K562 (cell line): Measurements from ENCODE around the gene ADAM19. TPM values are rescaled to one million over a fixed set of nuclear protein-coding genes. Genes with fewer than 3 reads are reported as not detected.

Experiments
- ATAC-seq: fragments of 200-7000 bp; cut with Tn5 transposase; 3 replicates; pipeline ENCODE4 v1.9.1; 2020; ENCODE audit warnings: moderate library complexity
- BruUV-seq: library from RNA; stranded (reverse); fragments of 400-500 nt; replicated peaks from 2 replicates; lab custom pipeline; 2021; lab: Mats Ljungman, UMichigan
- CTCF ChIA-PET: fragments of 300-600 bp; formaldehyde crosslinking; extraction: SDS; loops from one replicate; lab custom pipeline; 2021; ENCODE audit warnings: low intra/inter-chr PET ratio; lab: Yijun Ruan, JAX
- POLR2A ChIA-PET: fragments of 300-600, 350-650 bp; sonication (Branson Sonifier 250); formaldehyde crosslinking; extraction: SDS; loops from one replicate; lab custom pipeline; 2021; ENCODE audit warnings: antibody characterized with exemption, inconsistent platforms; lab: Yijun Ruan, JAX
- DNase-seq, 4 experiments: peaks; one replicate each; pipeline versions ENCODE4 v3.0.0 to v3.0.0-alpha.2; 2011 to 2018; ENCODE audit warnings: low spot score in 3 of 4, mixed read lengths in 3 of 4; ENCODE audit errors: extremely low read depth in 1 of 4
- FAIRE-seq: peaks from 2 replicates; lab custom pipeline; 2011; peaks lifted over from hg19 to GRCh38; lab: Jason Lieb, UNC
- H2AFZ ChIP-seq: 2 replicates; pipeline ENCODE4 v1.6.0; 2011; ENCODE audit warnings: low read depth, low read length, control low read depth, inconsistent platforms
- H3K27ac ChIP-seq: fragments of 200-600 bp; 3 replicates; pipeline ENCODE4 v1.8.0; 2011; ENCODE audit warnings: low read depth, mild to moderate bottlenecking, control low read depth, inconsistent platforms, low read length, moderate library complexity, mixed read lengths; ENCODE audit errors: extremely low read depth
- H3K27me3 ChIP-seq, 2 experiments: fragments of 300-600 bp in 1 of 2; 2 replicates in 1 of 2; 3 replicates in 1 of 2; pipeline versions ENCODE4 v1.6.0 to v1.8.0; 2011; ENCODE audit warnings: inconsistent platforms in 2 of 2, low read length in 2 of 2, mild to moderate bottlenecking in 1 of 2, mixed read lengths in 1 of 2, moderate library complexity in 1 of 2; ENCODE audit not compliant: control insufficient read depth in 2 of 2, insufficient read depth in 2 of 2
- H3K36me3 ChIP-seq: fragments of 300-600 bp; 3 replicates; pipeline ENCODE4 v1.8.0; 2011; ENCODE audit warnings: mild to moderate bottlenecking, low read length, inconsistent platforms; ENCODE audit not compliant: control insufficient read depth, insufficient read depth
- H3K4me1 ChIP-seq, 2 experiments: fragments of 200-600 bp in 1 of 2; replicated peaks in 1 of 2; 2 replicates in 1 of 2; 3 replicates in 1 of 2; pipeline versions ENCODE4 v1.5.1 to v1.8.0; 2011; ENCODE audit warnings: inconsistent platforms in 2 of 2, low read length in 2 of 2, mild to moderate bottlenecking in 1 of 2, mixed read lengths in 1 of 2, moderate library complexity in 1 of 2; ENCODE audit not compliant: control insufficient read depth in 2 of 2, insufficient read depth in 2 of 2
- H3K4me2 ChIP-seq: 2 replicates; pipeline ENCODE4 v1.6.1; 2011; ENCODE audit warnings: low read length, control low read depth, inconsistent platforms, mixed read lengths; ENCODE audit not compliant: insufficient read depth
- H3K4me3 ChIP-seq: fragments of 200-600 bp; sonication (generic), shearing (Covaris generic); 2 replicates; pipeline ENCODE4 v1.5.1; 2016; ENCODE audit warnings: control low read depth, inconsistent platforms
- H3K79me2 ChIP-seq: fragments of 200-600 bp; 3 replicates; pipeline ENCODE4 v1.8.0; 2011; ENCODE audit warnings: low read length, inconsistent platforms; ENCODE audit not compliant: control insufficient read depth, insufficient read depth
- H3K9ac ChIP-seq, 2 experiments: 2 replicates each; pipeline versions ENCODE4 v1.6.0 to v1.6.1; 2011; ENCODE audit warnings: low read depth in 2 of 2, low read length in 2 of 2, control low read depth in 1 of 2, inconsistent platforms in 1 of 2, mild to moderate bottlenecking in 1 of 2, mixed read lengths in 1 of 2; ENCODE audit not compliant: insufficient read depth in 1 of 2
- H3K9me1 ChIP-seq: one replicate; pipeline ENCODE4 v1.6.0; 2011; ENCODE audit warnings: inconsistent platforms, mild to moderate bottlenecking, low read length, moderate library complexity; ENCODE audit not compliant: control insufficient read depth, insufficient read depth
- H3K9me3 ChIP-seq: replicated peaks from 2 replicates; pipeline ENCODE4 v1.5.1; 2011; ENCODE audit warnings: low read depth, low read length, inconsistent platforms; ENCODE audit not compliant: control insufficient read depth, insufficient read depth
- H4K20me1 ChIP-seq: replicated peaks from 2 replicates; pipeline ENCODE4 v1.6.1; 2011; ENCODE audit warnings: low read length, inconsistent platforms, mixed read lengths; ENCODE audit not compliant: control insufficient read depth, insufficient read depth
- ATF1 ChIP-seq, 2 experiments: fragments of 450-650 bp in 1 of 2; IDR thresholded peaks; 2 replicates each; pipeline ENCODE4 v1.6.1; 2016; ENCODE audit warnings: missing compliant biosample characterization in 1 of 2, missing genetic modification characterization in 1 of 2
- ATF7 ChIP-seq: fragments of 450-650 bp; IDR thresholded peaks from 2 replicates; pipeline ENCODE4 v1.7.1; 2014; ENCODE audit warnings: mild to moderate bottlenecking, moderate library complexity
- BACH1 ChIP-seq: fragments of 200-800 bp; sonication (Bioruptor generic); IDR thresholded peaks from 2 replicates; pipeline ENCODE4 v1.6.1; 2016; ENCODE audit warnings: missing genetic modification characterization, missing compliant biosample characterization
- C11orf30 ChIP-seq: fragments of 450-650 bp; IDR thresholded peaks from 2 replicates; pipeline ENCODE4 v1.6.1; 2016; ENCODE audit warnings: low read depth, mild to moderate bottlenecking
- CBFA2T3 ChIP-seq: fragments of 450-650 bp; IDR thresholded peaks from 2 replicates; pipeline ENCODE4 v1.6.1; 2017
- ETV1 ChIP-seq: fragments of 450-650 bp; conservative IDR thresholded peaks from 2 replicates; pipeline ENCODE4 v1.6.1; 2016; ENCODE audit warnings: missing genetic modification characterization, control low read depth, low read depth, missing compliant biosample characterization
- GATAD2B ChIP-seq: fragments of 450-650 bp; IDR thresholded peaks from 2 replicates; pipeline ENCODE4 v1.6.1; 2017; ENCODE audit warnings: mild to moderate bottlenecking, borderline replicate concordance
- ZNF316 ChIP-seq: fragments of 450-650 bp; IDR thresholded peaks from 2 replicates; pipeline ENCODE4 v1.6.1; 2016
- ZNF436 ChIP-seq: fragments of 250-450, 450-650 bp; sonication (Bioruptor Pico); formaldehyde crosslinking; IDR thresholded peaks from 2 replicates; pipeline ENCODE4 v1.7.0; 2020; ENCODE audit warnings: mild to moderate bottlenecking
- ZNF586 ChIP-seq: fragments of 450-650 bp; formaldehyde crosslinking; conservative IDR thresholded peaks from 2 replicates; pipeline ENCODE4 v1.4.0; 2020; ENCODE audit warnings: mild to moderate bottlenecking, moderate library complexity
- WGBS: fragments of 100-300 bp; shearing (Covaris generic); methylation state at CpG from one replicate; pipeline ENCODE4 v1.1.6; 2016; ENCODE audit warnings: low coverage, mixed read lengths; ENCODE audit not compliant: insufficient coverage; ENCODE audit errors: missing lambda C conversion rate; 5-methylcytosine and 5-hydroxymethylcytosine counted together
- in situ Hi-C: fragments of 300-500 bp; cut with MboI; formaldehyde crosslinking; loops from 4 replicates; pipeline ENCODE4 v1.15.0; 2018; ENCODE audit warnings: inconsistent platforms, mixed read lengths
- intact Hi-C: fragments of 100-400 bp; cut with micrococcal nuclease; formaldehyde crosslinking; loops from 2 replicates; pipeline ENCODE4 v1.14.2; 2022
- polyA plus RNA-seq, 8 experiments: library from polyadenylated mRNA; depleted of rRNA in 4 of 8; stranded (reverse) in 5 of 8; unstranded in 3 of 8; fragments of >200 nt; fragmentation: Nextera tagmentation in 2 of 8; fragmentation: Illumina TruSeq in 1 of 8; extraction: Ambion mirVana in 2 of 8; extraction: Trizol in 1 of 8; gene quantifications; 2 replicates each; pipeline versions ENCODE4 v1.2.1 to v1.2.3, GENCODE V29; 2011 to 2014; ENCODE audit warnings: inconsistent platforms in 1 of 8, missing spikeins in 1 of 8
- total RNA-seq, 7 experiments: library from RNA; depleted of rRNA in 6 of 7; stranded (reverse); fragments of >200 nt in 6 of 7; fragmentation: Illumina TruSeq in 2 of 7; extraction: Trizol in 2 of 7; gene quantifications; 2 replicates each; pipeline versions ENCODE4 v1.2.1 to v1.2.3, GENCODE V29; 2011 to 2021; ENCODE audit warnings: low replicate concordance in 1 of 7
- TF ChIP-seq, protein P1 (sequence below), 2 experiments: IDR thresholded peaks in 1 of 2; conservative IDR thresholded peaks in 1 of 2; 2 replicates each; pipeline ENCODE4 v1.6.1; 2016; ENCODE audit warnings: low read depth in 2 of 2, mild to moderate bottlenecking in 1 of 2, missing compliant biosample characterization in 1 of 2, missing genetic modification characterization in 1 of 2, moderate library complexity in 1 of 2
- TF ChIP-seq, protein P2 (sequence below), 3 experiments: fragments of 200-800 bp in 1 of 3; sonication (Bioruptor generic) in 1 of 3; sonication (generic) in 1 of 3; formaldehyde crosslinking in 1 of 3; IDR thresholded peaks; 2 replicates each; pipeline versions ENCODE4 v1.6.1 to v1.8.0; 2016 to 2022; ENCODE audit warnings: mild to moderate bottlenecking in 2 of 3, missing compliant biosample characterization in 2 of 3, missing genetic modification characterization in 2 of 3, missing genetic modification reagents in 1 of 3
- TF ChIP-seq, protein P3 (sequence below): sonication (generic); formaldehyde crosslinking; IDR thresholded peaks from 2 replicates; pipeline ENCODE4 v1.8.1; 2023; ENCODE audit warnings: mild to moderate bottlenecking, missing genetic modification reagents

Gene ADAM19
- total and polyA plus RNA-seq, 9 of the 15 experiments (the other 6 are each of a cell fraction or from before 2014, with no cell fraction given) = 0.11 to 1.1 (median 0.43) TPM

DNA sequence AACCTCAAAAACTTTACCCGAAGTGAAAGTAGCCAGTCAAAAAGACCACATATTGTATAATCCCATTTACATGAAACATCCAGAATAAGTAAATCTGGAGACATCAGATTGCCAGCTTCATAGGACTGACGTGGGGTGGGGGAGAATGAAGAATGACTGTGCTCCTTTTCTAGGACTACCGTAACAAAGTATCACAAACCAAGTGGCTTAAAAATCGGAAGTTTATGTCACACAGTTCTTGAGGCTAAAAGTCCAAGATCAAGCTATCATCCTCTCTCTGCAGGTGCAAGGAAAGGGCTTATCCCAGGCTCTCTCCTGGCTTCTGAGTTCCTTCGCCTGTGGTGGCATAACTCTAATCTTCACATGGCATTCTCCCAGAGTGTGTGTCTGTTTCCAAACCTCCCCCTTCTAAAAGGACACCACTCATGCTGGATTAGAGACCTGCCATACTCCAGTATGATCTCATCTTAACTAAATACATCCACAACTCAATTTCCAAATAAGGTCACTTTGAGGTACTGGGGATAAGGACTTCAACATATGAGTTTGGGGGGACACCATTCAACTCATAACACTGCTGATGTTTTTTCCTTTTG, 25.5 kb downstream of the ADAM19 start:
- no peaks in the 10 kb centered on the region for H3K9me3 ChIP-seq
- peaks cover 0 to 3% of the 10 kb centered on the region in 2 experiments; a peak in 3 of 5 replicates for H3K4me1 ChIP-seq
- ATAC-seq = no peak; the same call in 2 of the 3 replicates
- no peak overlapping the region for H3K9ac ChIP-seq
- H3K4me3 ChIP-seq = no peak overlapping the region
- BruUV-seq = no TSS peak
- no peaks in the 10 kb centered on the region for H3K27me3 ChIP-seq
- in situ Hi-C loops (no loop called here), intact Hi-C loops (no loop called here)
- 8% methylated on average over 5 of the region's 5 CpGs for WGBS
- no peaks in the 10 kb centered on the region for H3K36me3 ChIP-seq
- no peaks in the 10 kb centered on the region for H4K20me1 ChIP-seq
- H3K27ac ChIP-seq = no peak overlapping the region
- peak; percentile 26 for FAIRE-seq
- no peak overlapping the region for H2AFZ ChIP-seq
- no peak overlapping the region for H3K4me2 ChIP-seq
- DNase-seq = no peak
- POLR2A ChIA-PET = no interaction called here
- H3K9me1 ChIP-seq = no peaks in the 10 kb centered on the region
- CTCF ChIA-PET = no interaction called here
- H3K79me2 ChIP-seq = no peaks in the 10 kb centered on the region
- TF ChIP-seq ZNF316 (peak; percentile 2; the same call in 1 of the 2 replicates), GATAD2B (no peak), CBFA2T3 (peak; percentile 21; the same call in 1 of the 2 replicates), ATF1 (CRISPR knock-in tag; IDR thresholded peaks at IDR 0.05) (no peak), ATF1 (tag; IDR thresholded peaks at IDR 0.05) (0 out of 2 replicates have a peak, but pooled peaks have one; percentile 23), C11orf30 (peak; percentile 27; the same call in 1 of the 2 replicates), ZNF586 (no peak), ETV1 (tag) (peak; percentile 53), ZNF436 (no peak), BACH1 (tag) (peak; percentile 57), ATF7 (peak; percentile 23; the same call in 1 of the 2 replicates)
- TF ChIP-seq, protein P1, sequence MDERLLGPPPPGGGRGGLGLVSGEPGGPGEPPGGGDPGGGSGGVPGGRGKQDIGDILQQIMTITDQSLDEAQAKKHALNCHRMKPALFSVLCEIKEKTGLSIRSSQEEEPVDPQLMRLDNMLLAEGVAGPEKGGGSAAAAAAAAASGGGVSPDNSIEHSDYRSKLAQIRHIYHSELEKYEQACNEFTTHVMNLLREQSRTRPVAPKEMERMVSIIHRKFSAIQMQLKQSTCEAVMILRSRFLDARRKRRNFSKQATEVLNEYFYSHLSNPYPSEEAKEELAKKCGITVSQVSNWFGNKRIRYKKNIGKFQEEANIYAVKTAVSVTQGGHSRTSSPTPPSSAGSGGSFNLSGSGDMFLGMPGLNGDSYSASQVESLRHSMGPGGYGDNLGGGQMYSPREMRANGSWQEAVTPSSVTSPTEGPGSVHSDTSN (CRISPR knock-in tag; IDR thresholded peaks at IDR 0.05; ENCODE audit: low read depth) = no peak
- TF ChIP-seq, protein P1 (tag; conservative IDR thresholded peaks at IDR 0.05; ENCODE audit: low read depth) = peak; percentile 24; the same call in 1 of the 2 replicates
- TF ChIP-seq, protein P2, sequence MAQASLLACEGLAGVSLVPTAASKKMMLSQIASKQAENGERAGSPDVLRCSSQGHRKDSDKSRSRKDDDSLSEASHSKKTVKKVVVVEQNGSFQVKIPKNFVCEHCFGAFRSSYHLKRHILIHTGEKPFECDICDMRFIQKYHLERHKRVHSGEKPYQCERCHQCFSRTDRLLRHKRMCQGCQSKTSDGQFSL (CRISPR knock-in tag; IDR thresholded peaks at IDR 0.05) = no peak
- TF ChIP-seq, protein P2 (tag; IDR thresholded peaks at IDR 0.05) = peak in 1 of 2 experiments; percentile 46; a peak in 1 of 4 replicates
- TF ChIP-seq, protein P3, sequence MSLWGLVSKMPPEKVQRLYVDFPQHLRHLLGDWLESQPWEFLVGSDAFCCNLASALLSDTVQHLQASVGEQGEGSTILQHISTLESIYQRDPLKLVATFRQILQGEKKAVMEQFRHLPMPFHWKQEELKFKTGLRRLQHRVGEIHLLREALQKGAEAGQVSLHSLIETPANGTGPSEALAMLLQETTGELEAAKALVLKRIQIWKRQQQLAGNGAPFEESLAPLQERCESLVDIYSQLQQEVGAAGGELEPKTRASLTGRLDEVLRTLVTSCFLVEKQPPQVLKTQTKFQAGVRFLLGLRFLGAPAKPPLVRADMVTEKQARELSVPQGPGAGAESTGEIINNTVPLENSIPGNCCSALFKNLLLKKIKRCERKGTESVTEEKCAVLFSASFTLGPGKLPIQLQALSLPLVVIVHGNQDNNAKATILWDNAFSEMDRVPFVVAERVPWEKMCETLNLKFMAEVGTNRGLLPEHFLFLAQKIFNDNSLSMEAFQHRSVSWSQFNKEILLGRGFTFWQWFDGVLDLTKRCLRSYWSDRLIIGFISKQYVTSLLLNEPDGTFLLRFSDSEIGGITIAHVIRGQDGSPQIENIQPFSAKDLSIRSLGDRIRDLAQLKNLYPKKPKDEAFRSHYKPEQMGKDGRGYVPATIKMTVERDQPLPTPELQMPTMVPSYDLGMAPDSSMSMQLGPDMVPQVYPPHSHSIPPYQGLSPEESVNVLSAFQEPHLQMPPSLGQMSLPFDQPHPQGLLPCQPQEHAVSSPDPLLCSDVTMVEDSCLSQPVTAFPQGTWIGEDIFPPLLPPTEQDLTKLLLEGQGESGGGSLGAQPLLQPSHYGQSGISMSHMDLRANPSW (CRISPR knock-in tag) = no peak
